ENCODE results near the gene GAK. TPM values are rescaled to one million over a fixed set of nuclear protein-coding genes. Genes with fewer than 3 reads are reported as not detected.
A peak's percentile ranks its signal among the peaks of the same experiment; 100 is the strongest.

GAK gene
- total and polyA plus RNA-seq, 2 of the 13 experiments (the other 11 are each of a cell fraction or from before 2014, with no cell fraction given): 17.5 to 44.3 TPM

GRCh38 chr4:965766-966134 lies 33.6 kb upstream of the GAK start (continued):
- no peak for TF ChIP-seq ZNF597 (CRISPR knock-in tag; IDR thresholded peaks at IDR 0.05)

- WGBS (ENCODE audit: low lambda C conversion rate): 95% methylated on average over 9 of the region's 26 CpGs
- intact Hi-C loops (cut with micrococcal nuclease; ENCODE audit: unreplicated experiment): no loop called here
- in situ Hi-C loops (cut with HindIII; ENCODE audit: extremely low pct_ligation_motif_present, low pct_unique_long_range_greater_than_20kb): no loop called here
- no peaks in the 10 kb centered on the region for H3K27me3 ChIP-seq (ENCODE audit: control insufficient read depth in 1 of 2, insufficient read depth in 2 of 2, low read length in 2 of 2)
- DNase-seq (ENCODE audit: low spot score): no peak
- no TSS peak for BruUV-seq (replicated peaks)
- H3K4me3 ChIP-seq (replicated peaks in 1 of 3; ENCODE audit: insufficient read depth in 1 of 3, low read depth in 2 of 3, low read length in 3 of 3): no peak overlapping the region
- no peak overlapping the region for H3K4me2 ChIP-seq (ENCODE audit: low read depth, low read length)
- no peaks in the 10 kb centered on the region for H3K4me1 ChIP-seq (ENCODE audit: insufficient read depth, low read length)
- no peaks in the 10 kb centered on the region for H4K20me1 ChIP-seq (ENCODE audit: insufficient read depth, low read length)
- no peak for FAIRE-seq
- H3K27ac ChIP-seq (ENCODE audit: extremely low read length, insufficient read depth, low read length): no peak overlapping the region
- CTCF ChIA-PET (ENCODE audit: low intra/inter-chr PET ratio, low total read pairs): no interaction called here
- no peaks in the 10 kb centered on the region for H3K9me3 ChIP-seq (ENCODE audit: low read length)
- no peak for ATAC-seq
- POLR2A ChIA-PET: no interaction called here
- no peak overlapping the region for H3K9ac ChIP-seq (ENCODE audit: insufficient read depth, low read depth, low read length)
- H3K79me2 ChIP-seq (ENCODE audit: insufficient read depth, low read length): no peaks in the 10 kb centered on the region
- 0 out of 5 replicates have a peak, but pooled peaks cover 0 to 1% of the 10 kb centered on the region in 2 experiments for H3K36me3 ChIP-seq (replicated peaks in 1 of 2; ENCODE audit: control insufficient read depth in 1 of 2, insufficient read depth in 2 of 2, low read length in 2 of 2)
- TF ChIP-seq RBFOX2 (IDR thresholded peaks at IDR 0.05; ENCODE audit: low read depth, low read length) (peak; percentile 27; the same call in 1 of the 2 replicates), ZNF703 (CRISPR knock-in tag; IDR thresholded peaks at IDR 0.05; ENCODE audit: borderline replicate concordance) (no peak)
- no peak overlapping the region for H2AFZ ChIP-seq (ENCODE audit: low read length)
Measured at GRCh38 chr4:965048-965765, 33.1 kb upstream of the GAK start.

- Histone ChIP-seq H3K9me3 (ENCODE audit: low read length) (no peaks in the 10 kb centered on the region), H3K9ac (ENCODE audit: insufficient read depth, low read depth, low read length) (no peak overlapping the region), H3K27ac (ENCODE audit: extremely low read length, insufficient read depth, low read length) (no peak overlapping the region), H3K4me3 (replicated peaks in 1 of 3; ENCODE audit: insufficient read depth in 1 of 3, low read depth in 2 of 3, low read length in 3 of 3) (no peak overlapping the region), H3K4me2 (ENCODE audit: low read depth, low read length) (no peak overlapping the region), H3K4me1 (ENCODE audit: insufficient read depth, low read length) (no peaks in the 10 kb centered on the region), H3K36me3 (replicated peaks in 1 of 2; ENCODE audit: control insufficient read depth in 1 of 2, insufficient read depth in 2 of 2, low read length in 2 of 2) (0 out of 5 replicates have a peak, but pooled peaks cover 0 to 1% of the 10 kb centered on the region in 2 experiments), H4K20me1 (ENCODE audit: insufficient read depth, low read length) (no peaks in the 10 kb centered on the region), H3K27me3 (ENCODE audit: control insufficient read depth in 1 of 2, insufficient read depth in 2 of 2, low read length in 2 of 2) (no peaks in the 10 kb centered on the region), H2AFZ (ENCODE audit: low read length) (no peak overlapping the region), H3K79me2 (ENCODE audit: insufficient read depth, low read length) (no peaks in the 10 kb centered on the region)
- WGBS (ENCODE audit: low lambda C conversion rate): 80% methylated on average over 20 of the region's 23 CpGs
- no peak for ATAC-seq
- intact Hi-C loops (cut with micrococcal nuclease; ENCODE audit: unreplicated experiment) (no loop called here), in situ Hi-C loops (cut with HindIII; ENCODE audit: extremely low pct_ligation_motif_present, low pct_unique_long_range_greater_than_20kb) (no loop called here)
- ChIA-PET POLR2A (no interaction called here), CTCF (ENCODE audit: low intra/inter-chr PET ratio, low total read pairs) (no interaction called here)
- FAIRE-seq: no peak
- DNase-seq (ENCODE audit: low spot score): no peak
- BruUV-seq (replicated peaks): no TSS peak
- TF ChIP-seq NFYB (CRISPR knock-in tag; IDR thresholded peaks at IDR 0.05) (no peak), CCDC6 (CRISPR knock-in tag; IDR thresholded peaks at IDR 0.05) (no peak), ZNF331 (CRISPR knock-in tag; IDR thresholded peaks at IDR 0.05) (no peak), ZFX (CRISPR knock-in tag; IDR thresholded peaks at IDR 0.05; ENCODE audit: low read depth) (no peak), REST (IDR thresholded peaks at IDR 0.05; ENCODE audit: borderline replicate concordance in 1 of 2, low read depth in 1 of 2, low read length in 2 of 2) (no peak)
Measured at GRCh38 chr4:964346-965025, 32.4 kb upstream of the GAK start.
